ENCODE data around the gene EPB41L2.
A peak's percentile ranks its signal among the peaks of the same experiment; 100 is the strongest.

EPB41L2 gene

GRCh38 chr6:130843575-130844320 is 219.3 kb downstream of the EPB41L2 start:
- TF ChIP-seq CTCF (IDR thresholded peaks at IDR 0.05; ENCODE audit: extremely low read depth, missing control alignments) = peak; percentile 14
- peak; percentile 38 for DNase-seq (ENCODE audit: low spot score)

GRCh38 chr6:130841128-130841728 is 221.8 kb downstream of the EPB41L2 start:
- TF ChIP-seq CTCF (IDR thresholded peaks at IDR 0.05; ENCODE audit: extremely low read depth, missing control alignments) = no peak
- no peak for DNase-seq (ENCODE audit: low spot score)

GRCh38 chr6:130840050-130840449 is 223.0 kb downstream of the EPB41L2 start:
- TF ChIP-seq CTCF (IDR thresholded peaks at IDR 0.05; ENCODE audit: extremely low read depth, missing control alignments) = no peak
- no peak for DNase-seq (ENCODE audit: low spot score)

- TF ChIP-seq CTCF (IDR thresholded peaks at IDR 0.05; ENCODE audit: extremely low read depth, missing control alignments) = no peak
- no peak for DNase-seq (ENCODE audit: low spot score)
Observed at GRCh38 chr6:130839379-130839778, 223.7 kb downstream of the EPB41L2 start.

GRCh38 chr6:130838951-130839350 is 224.1 kb downstream of the EPB41L2 start:
- no peak for TF ChIP-seq CTCF (IDR thresholded peaks at IDR 0.05; ENCODE audit: extremely low read depth, missing control alignments)
- no peak for DNase-seq (ENCODE audit: low spot score)

- TF ChIP-seq CTCF (IDR thresholded peaks at IDR 0.05; ENCODE audit: extremely low read depth, missing control alignments) = no peak
- no peak for DNase-seq (ENCODE audit: low spot score)
Observed at GRCh38 chr6:130838250-130838860, 224.7 kb downstream of the EPB41L2 start.

GRCh38 chr6:130837067-130837466 is 226.0 kb downstream of the EPB41L2 start:
- no peak for DNase-seq (ENCODE audit: low spot score)
- no peak for TF ChIP-seq CTCF (IDR thresholded peaks at IDR 0.05; ENCODE audit: extremely low read depth, missing control alignments)

Data from GM20000 (cell line).